HG03139 (cell line): ENCODE data around the gene INKA2.
"Not testable (repeated sequence)": the region's sequence is repeated elsewhere in the genome, so short reads cannot be mapped to it uniquely, and the experiment has no call there.

Source experiments
- ATAC-seq: cut with Tn5 transposase; IDR thresholded peaks from one replicate; pipeline ENCODE4 v1.9.1; 2021; ENCODE audit not compliant: unreplicated experiment

INKA2 gene

GRCh38 chr1:111751906-111752575 lies 12.8 kb upstream of the INKA2 start:
- ATAC-seq, result no peak

- no peak for ATAC-seq
Observed at GRCh38 chr1:111750856-111751255, 11.7 kb upstream of the INKA2 start.

GRCh38 chr1:111749628-111750027 lies 10.4 kb upstream of the INKA2 start:
- no peak for ATAC-seq

GRCh38 chr1:111747947-111748346 lies 8.8 kb upstream of the INKA2 start:
- no peak for ATAC-seq

- ATAC-seq, result peak; percentile 54
Observed at GRCh38 chr1:111747282-111747734, 8.1 kb upstream of the INKA2 start.

GRCh38 chr1:111746614-111746999 lies 7.4 kb upstream of the INKA2 start:
- ATAC-seq, result no peak

GRCh38 chr1:111745675-111746613 lies 6.7 kb upstream of the INKA2 start:
- no peak for ATAC-seq

- no peak for ATAC-seq
Observed at GRCh38 chr1:111743679-111744101, 4.5 kb upstream of the INKA2 start.

GRCh38 chr1:111742938-111743549 lies 3.8 kb upstream of the INKA2 start:
- ATAC-seq, result no peak

GRCh38 chr1:111742292-111742691 lies 3.1 kb upstream of the INKA2 start:
- not testable (repeated sequence) for ATAC-seq

- no peak for ATAC-seq
Observed at GRCh38 chr1:111739925-111740765, 950 bp upstream of the INKA2 start.

GRCh38 chr1:111738436-111739193 lies 580 bp downstream of the INKA2 start:
- ATAC-seq, result peak; percentile 39

- ATAC-seq, result no peak
Observed at GRCh38 chr1:111738133-111738435, 1.1 kb downstream of the INKA2 start.

GRCh38 chr1:111737216-111738132 lies 1.7 kb downstream of the INKA2 start:
- ATAC-seq, result no peak

GRCh38 chr1:111736548-111737215 lies 2.5 kb downstream of the INKA2 start:
- ATAC-seq, result no peak

GRCh38 chr1:111735858-111736544 lies 3.2 kb downstream of the INKA2 start:
- no peak for ATAC-seq

- no peak for ATAC-seq
Observed at GRCh38 chr1:111735321-111735720, 3.9 kb downstream of the INKA2 start.

- ATAC-seq, result no peak
Observed at GRCh38 chr1:111734856-111735255, 4.3 kb downstream of the INKA2 start.
